GM18498 (cell line): ENCODE measurements around the gene FGF14.

Source experiments
- ATAC-seq: cut with Tn5 transposase; IDR thresholded peaks from one replicate; pipeline ENCODE4 v1.9.1; 2021; ENCODE audit warnings: mild to moderate bottlenecking, moderate library complexity; ENCODE audit not compliant: unreplicated experiment

Gene FGF14

GRCh38 chr13:102260256-102260655 lies 141.6 kb downstream of the FGF14 start:
- no peak for ATAC-seq

- ATAC-seq = no peak
Observed at GRCh38 chr13:102255409-102255808, 146.4 kb downstream of the FGF14 start.

GRCh38 chr13:102251817-102252216 lies 150.0 kb downstream of the FGF14 start:
- ATAC-seq = no peak

GRCh38 chr13:102250448-102250847 lies 151.4 kb downstream of the FGF14 start:
- ATAC-seq = no peak

GRCh38 chr13:102244607-102245227 lies 157.1 kb downstream of the FGF14 start:
- ATAC-seq = no peak

GRCh38 chr13:102240110-102240509 lies 161.7 kb downstream of the FGF14 start:
- no peak for ATAC-seq

- no peak for ATAC-seq
Observed at GRCh38 chr13:102237230-102237629, 164.6 kb downstream of the FGF14 start.

GRCh38 chr13:102236830-102237229 lies 165.0 kb downstream of the FGF14 start:
- ATAC-seq = no peak

- no peak for ATAC-seq
Observed at GRCh38 chr13:102236341-102236740, 165.5 kb downstream of the FGF14 start.

GRCh38 chr13:102235689-102236088 lies 166.2 kb downstream of the FGF14 start:
- no peak for ATAC-seq

GRCh38 chr13:102234618-102235017 lies 167.2 kb downstream of the FGF14 start:
- no peak for ATAC-seq

- no peak for ATAC-seq
Observed at GRCh38 chr13:102233566-102234208, 168.2 kb downstream of the FGF14 start.

- ATAC-seq = no peak
Observed at GRCh38 chr13:102231479-102231878, 170.4 kb downstream of the FGF14 start.

GRCh38 chr13:102227741-102228140 lies 174.1 kb downstream of the FGF14 start:
- ATAC-seq = no peak

- no peak for ATAC-seq
Observed at GRCh38 chr13:102226591-102226990, 175.3 kb downstream of the FGF14 start.

- ATAC-seq = no peak
Observed at GRCh38 chr13:102225892-102226291, 176.0 kb downstream of the FGF14 start.

GRCh38 chr13:102220681-102221228 lies 181.1 kb downstream of the FGF14 start:
- ATAC-seq = no peak

- ATAC-seq = no peak
Observed at GRCh38 chr13:102214956-102215355, 186.9 kb downstream of the FGF14 start.

GRCh38 chr13:102212729-102213128 lies 189.1 kb downstream of the FGF14 start:
- no peak for ATAC-seq

- no peak for ATAC-seq
Observed at GRCh38 chr13:102208347-102208746, 193.5 kb downstream of the FGF14 start.

GRCh38 chr13:102207680-102208342 lies 194.0 kb downstream of the FGF14 start:
- ATAC-seq = no peak

GRCh38 chr13:102203718-102204117 lies 198.1 kb downstream of the FGF14 start:
- no peak for ATAC-seq
